Thyroid gland (tissue), 4 donors: ENCODE results near the gene NUDCD3. TPM values are rescaled to one million over a fixed set of nuclear protein-coding genes. Genes with fewer than 3 reads are reported as not detected.

ENCODE experiments used
- DNase-seq, 2 donors: peaks; one replicate each; pipeline ENCODE4 v3.0.0-alpha.2; 2019
- H3K27ac ChIP-seq, 3 donors: fragments of 200-600 bp; sonication (generic); 1 replicate in 2 of 3; 2 replicates in 1 of 3; pipeline ENCODE4 v1.5.1; 2016 to 2019; ENCODE audit warnings: mild to moderate bottlenecking in 1 of 3, moderate library complexity in 1 of 3
- H3K27me3 ChIP-seq: fragments of 200-600 bp; sonication (generic); one replicate; pipeline ENCODE4 v1.5.1; 2019
- H3K36me3 ChIP-seq, 2 donors: fragments of 200-600 bp; sonication (generic); one replicate each; pipeline ENCODE4 v1.5.1; 2016 to 2019
- H3K4me1 ChIP-seq, 2 donors: fragments of 200-600 bp; sonication (generic); one replicate each; pipeline ENCODE4 v1.5.1; 2017 to 2019
- H3K4me3 ChIP-seq, 3 donors: fragments of 200-600 bp; sonication (generic); replicated peaks in 1 of 3; 1 replicate in 2 of 3; 2 replicates in 1 of 3; pipeline ENCODE4 v1.5.1; 2016; ENCODE audit warnings: mild to moderate bottlenecking in 1 of 3
- H3K9me3 ChIP-seq: fragments of 200-600 bp; sonication (generic); one replicate; pipeline ENCODE4 v1.5.1; 2017
- POLR2A ChIP-seq, 2 donors: fragments of 450-650 bp; IDR thresholded peaks; one replicate each; pipeline ENCODE4 v1.6.1; 2017; ENCODE audit warnings: antibody characterized with exemption in 2 of 2, mild to moderate bottlenecking in 2 of 2, moderate library complexity in 1 of 2
- WGBS, 2 donors: methylation state at CpG; one replicate each; pipeline ENCODE4 v1.1.5; 2017; 5-methylcytosine and 5-hydroxymethylcytosine counted together
- intact Hi-C: fragments of 100-400 bp; cut with DNase I; formaldehyde crosslinking; loops from one replicate; pipeline ENCODE4 v1.15.1; 2023
- total RNA-seq, 4 donors: library from RNA; depleted of rRNA; stranded (reverse); fragments of >200 nt; gene quantifications; one replicate each; pipeline ENCODE4 v1.2.3, GENCODE V29; 2016
- TF ChIP-seq, protein P1 (sequence below), 6 experiments: fragments of 200-600 bp in 3 of 6; fragments of 450-650 bp in 3 of 6; sonication (generic) in 3 of 6; IDR thresholded peaks; one replicate each; pipeline ENCODE4 v1.5.1; 2016 to 2019; ENCODE audit warnings: antibody characterized with exemption in 6 of 6, mild to moderate bottlenecking in 2 of 6, inconsistent platforms in 1 of 6, moderate library complexity in 1 of 6

NUDCD3 gene
- total RNA-seq, 4 donors from 2014 or later = 41.4 to 76.9 (median 52.0) TPM

- WGBS, 2 donors = 93 to 95% methylated on average over 8 of the region's 8 CpGs
- H3K4me3 ChIP-seq = no peak overlapping the region
- peaks cover 0 to 7% of the 10 kb centered on the region in 2 donors for H3K4me1 ChIP-seq
- H3K9me3 ChIP-seq = no peaks in the 10 kb centered on the region
- intact Hi-C loops = loop anchor here (2.0 kb wide), 1 partner anchor 237 kb away; no protein-coding TSS in a partner anchor
- TF ChIP-seq, protein P1, sequence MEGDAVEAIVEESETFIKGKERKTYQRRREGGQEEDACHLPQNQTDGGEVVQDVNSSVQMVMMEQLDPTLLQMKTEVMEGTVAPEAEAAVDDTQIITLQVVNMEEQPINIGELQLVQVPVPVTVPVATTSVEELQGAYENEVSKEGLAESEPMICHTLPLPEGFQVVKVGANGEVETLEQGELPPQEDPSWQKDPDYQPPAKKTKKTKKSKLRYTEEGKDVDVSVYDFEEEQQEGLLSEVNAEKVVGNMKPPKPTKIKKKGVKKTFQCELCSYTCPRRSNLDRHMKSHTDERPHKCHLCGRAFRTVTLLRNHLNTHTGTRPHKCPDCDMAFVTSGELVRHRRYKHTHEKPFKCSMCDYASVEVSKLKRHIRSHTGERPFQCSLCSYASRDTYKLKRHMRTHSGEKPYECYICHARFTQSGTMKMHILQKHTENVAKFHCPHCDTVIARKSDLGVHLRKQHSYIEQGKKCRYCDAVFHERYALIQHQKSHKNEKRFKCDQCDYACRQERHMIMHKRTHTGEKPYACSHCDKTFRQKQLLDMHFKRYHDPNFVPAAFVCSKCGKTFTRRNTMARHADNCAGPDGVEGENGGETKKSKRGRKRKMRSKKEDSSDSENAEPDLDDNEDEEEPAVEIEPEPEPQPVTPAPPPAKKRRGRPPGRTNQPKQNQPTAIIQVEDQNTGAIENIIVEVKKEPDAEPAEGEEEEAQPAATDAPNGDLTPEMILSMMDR (IDR thresholded peaks at IDR 0.05) = no peak
- TF ChIP-seq POLR2A (IDR thresholded peaks at IDR 0.05) = no peak
- H3K27me3 ChIP-seq = no peaks in the 10 kb centered on the region
- no peak for DNase-seq
- peaks cover 18 to 30% of the 10 kb centered on the region in 2 donors for H3K36me3 ChIP-seq
- H3K27ac ChIP-seq = no peak overlapping the region
Measured at GRCh38 chr7:44477938-44478337, 12.5 kb downstream of the NUDCD3 start.

- DNase-seq = peak; percentile 67 to 68
- WGBS, 2 donors = 33 to 34% methylated on average over 6 of the region's 6 CpGs
- TF ChIP-seq POLR2A (IDR thresholded peaks at IDR 0.05) = no peak
- TF ChIP-seq, protein P1 (IDR thresholded peaks at IDR 0.05) = peak; percentile 89 to 98 (median 94)
- Histone ChIP-seq H3K27ac (no peak overlapping the region), H3K36me3 (peaks cover 11 to 23% of the 10 kb centered on the region in 2 donors), H3K9me3 (no peaks in the 10 kb centered on the region), H3K27me3 (no peaks in the 10 kb centered on the region), H3K4me1 (peaks cover 0 to 7% of the 10 kb centered on the region in 2 donors), H3K4me3 (no peak overlapping the region)
- intact Hi-C loops = no loop called here
Measured at GRCh38 chr7:44477063-44477830, 13.2 kb downstream of the NUDCD3 start.

DNA sequence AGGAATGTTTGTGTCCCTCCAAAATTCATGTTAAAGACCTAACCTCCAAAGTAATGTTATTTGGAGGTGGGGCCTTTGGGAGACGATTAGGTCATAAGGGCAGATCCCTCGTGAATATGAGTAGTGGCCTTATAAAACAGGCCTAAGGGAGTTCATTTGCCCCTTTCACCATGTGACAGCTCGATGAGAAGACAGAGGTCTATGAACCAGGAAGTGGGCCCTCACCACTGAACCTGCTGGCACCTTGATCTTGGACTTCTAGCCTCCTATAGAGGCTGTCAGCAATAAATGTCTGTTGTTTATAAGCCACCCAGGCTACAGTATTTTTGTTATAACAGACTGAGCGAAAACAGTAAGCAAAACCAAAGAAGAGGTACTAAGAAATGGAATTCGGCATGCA is 14.1 kb downstream of the NUDCD3 start:
- DNase-seq = no peak
- 91 to 97% methylated on average over 5 of the region's 5 CpGs for WGBS, 2 donors
- no peaks in the 10 kb centered on the region for H3K27me3 ChIP-seq
- no peak overlapping the region for H3K27ac ChIP-seq
- peaks cover 0 to 14% of the 10 kb centered on the region in 2 donors for H3K4me1 ChIP-seq
- TF ChIP-seq, protein P1 (IDR thresholded peaks at IDR 0.05) = no peak
- no peak for TF ChIP-seq POLR2A (IDR thresholded peaks at IDR 0.05)
- intact Hi-C loops = no loop called here
- no peak overlapping the region for H3K4me3 ChIP-seq
- H3K9me3 ChIP-seq = no peaks in the 10 kb centered on the region
- peaks cover 3 to 16% of the 10 kb centered on the region in 2 donors for H3K36me3 ChIP-seq

- TF ChIP-seq, protein P1 (IDR thresholded peaks at IDR 0.05) = no peak
- TF ChIP-seq POLR2A (IDR thresholded peaks at IDR 0.05) = no peak
- Histone ChIP-seq H3K4me3 (no peak overlapping the region), H3K9me3 (no peaks in the 10 kb centered on the region), H3K36me3 (no peaks in the 10 kb centered on the region), H3K27ac (no peak overlapping the region), H3K27me3 (no peaks in the 10 kb centered on the region), H3K4me1 (peaks cover 4 to 26% of the 10 kb centered on the region in 2 donors)
- DNase-seq = no peak
- WGBS, 2 donors = 92 to 94% methylated on average over 3 of the region's 3 CpGs
- intact Hi-C loops = no loop called here
Measured at GRCh38 chr7:44473295-44473694, 17.2 kb downstream of the NUDCD3 start.

DNA sequence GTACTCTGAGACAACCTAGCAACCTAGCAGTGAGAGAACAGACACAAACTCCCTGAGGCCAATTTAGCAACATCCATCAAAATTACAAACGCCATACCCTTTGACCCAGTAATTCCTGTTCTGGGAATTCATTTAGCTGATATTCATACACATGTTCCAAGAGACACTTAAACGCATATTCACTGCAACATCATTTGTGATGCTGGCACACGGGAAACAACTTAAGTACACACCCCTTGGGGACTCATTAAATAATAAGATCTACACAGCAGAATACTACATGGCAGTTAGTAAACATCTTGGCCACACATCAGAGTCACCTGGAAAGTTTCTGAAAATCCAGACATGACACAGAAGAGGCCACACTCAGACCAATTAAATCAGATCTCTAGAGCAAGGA is 17.6 kb downstream of the NUDCD3 start:
- whole genome bisulfite sequencing, 2 donors = 73 to 74% methylated on average over 3 of the region's 3 CpGs
- TF ChIP-seq POLR2A (IDR thresholded peaks at IDR 0.05) = no peak
- TF ChIP-seq, protein P1 (IDR thresholded peaks at IDR 0.05) = no peak
- intact Hi-C loops = no loop called here

More for the DNA sequence above, 17.6 kb downstream of the NUDCD3 start:
- Histone ChIP-seq H3K27ac (no peak overlapping the region), H3K36me3 (no peaks in the 10 kb centered on the region), H3K27me3 (no peaks in the 10 kb centered on the region), H3K4me1 (peaks cover 4 to 27% of the 10 kb centered on the region in 2 donors), H3K9me3 (no peaks in the 10 kb centered on the region), H3K4me3 (no peak overlapping the region)
- DNase-seq = no peak
